HK-2 (cell line): ENCODE measurements around the gene ZNF410.
A peak's percentile ranks its signal among the peaks of the same experiment; 100 is the strongest.
"Not testable (repeated sequence)": the region's sequence is repeated elsewhere in the genome, so short reads cannot be mapped to it uniquely, and the experiment has no call there.

Experiments used
- DNase-seq: peaks from one replicate; pipeline ENCODE4 v3.0.0-alpha.2; 2018; ENCODE audit not compliant: unreplicated experiment

The ZNF410 gene

GRCh38 chr14:73887694-73888459 is 1.2 kb downstream of the ZNF410 start:
- DNase-seq, result no peak

- no peak for DNase-seq
These were observed 1.7 kb downstream of the ZNF410 start for GRCh38 chr14:73888460-73888725.

- DNase-seq, result no peak
These were observed 2.3 kb downstream of the ZNF410 start for GRCh38 chr14:73888971-73889370.

- no peak for DNase-seq
These were observed 2.7 kb downstream of the ZNF410 start for GRCh38 chr14:73889376-73889775.

GRCh38 chr14:73894180-73894687 is 7.6 kb downstream of the ZNF410 start:
- not testable (repeated sequence) for DNase-seq

- DNase-seq, result no peak
These were observed 9.3 kb downstream of the ZNF410 start for GRCh38 chr14:73895939-73896338.

- no peak for DNase-seq
These were observed 9.9 kb downstream of the ZNF410 start for GRCh38 chr14:73896521-73896920.

GRCh38 chr14:73903028-73903427 is 16.4 kb downstream of the ZNF410 start:
- no peak for DNase-seq

- no peak for DNase-seq
These were observed 23.0 kb downstream of the ZNF410 start for GRCh38 chr14:73909681-73910080.

- DNase-seq, result no peak
These were observed 26.6 kb downstream of the ZNF410 start for GRCh38 chr14:73913256-73913655.

GRCh38 chr14:73916324-73916723 is 29.7 kb downstream of the ZNF410 start:
- DNase-seq, result no peak

- DNase-seq, result not testable (repeated sequence)
These were observed 32.8 kb downstream of the ZNF410 start for GRCh38 chr14:73919457-73919856.

GRCh38 chr14:73924337-73924736 is 37.7 kb downstream of the ZNF410 start:
- no peak for DNase-seq

GRCh38 chr14:73935666-73936065 is 49.0 kb downstream of the ZNF410 start:
- DNase-seq, result no peak

- no peak for DNase-seq
These were observed 49.9 kb downstream of the ZNF410 start for GRCh38 chr14:73936548-73936947.

GRCh38 chr14:73937012-73937411 is 50.4 kb downstream of the ZNF410 start:
- DNase-seq, result no peak

GRCh38 chr14:73942180-73942579 is 55.5 kb downstream of the ZNF410 start:
- no peak for DNase-seq

- DNase-seq, result peak; percentile 11
These were observed 56.4 kb downstream of the ZNF410 start for GRCh38 chr14:73943083-73943482.

- DNase-seq, result peak; percentile 10
These were observed 57.9 kb downstream of the ZNF410 start for GRCh38 chr14:73944432-73945158.

- no peak for DNase-seq
These were observed 58.6 kb downstream of the ZNF410 start for GRCh38 chr14:73945159-73945670.

GRCh38 chr14:73949752-73950734 is 63.4 kb downstream of the ZNF410 start, which contains the start of the genes COQ6 and FAM161B:
COQ6 (plus strand) TSS chr14:73950302; CDS start chr14:73950333, 31 bp downstream.
FAM161B (minus strand) TSS chr14:73950094; CDS start chr14:73950026, 68 bp downstream.
- peak; percentile 95 for DNase-seq

- DNase-seq, result no peak
These were observed 67.1 kb downstream of the ZNF410 start for GRCh38 chr14:73953731-73954130.
